ENCODE data around the gene NOX5. TPM values are rescaled to one million over a fixed set of nuclear protein-coding genes. Genes with fewer than 3 reads are reported as not detected.
"Not testable (repeated sequence)": the region's sequence is repeated elsewhere in the genome, so short reads cannot be mapped to it uniquely, and the experiment has no call there.

NOX5 gene
- total RNA-seq, result 0.17 and 0.75 TPM in 2 replicates

- TF ChIP-seq CTCF (IDR thresholded peaks at IDR 0.05; ENCODE audit: insufficient read depth, low read length, poor library complexity, severe bottlenecking), result no peak
- Histone ChIP-seq H3K27me3 (ENCODE audit: control insufficient read depth, insufficient read depth, low read length) (no peaks in the 10 kb centered on the region), H3K4me3 (ENCODE audit: low read depth, low read length) (no peak within 1 kb of the TSS), H3K36me3 (ENCODE audit: control insufficient read depth, insufficient read depth, low read length) (no peaks in the 10 kb centered on the region)
- no peak for DNase-seq (ENCODE audit: low read depth)
These were observed at the start of gene NOX5 for GRCh38 chr15:69014454-69014853. Gene NOX5, plus strand, starts transcription at chr15:69014695. Its CDS starts 41 bp downstream, at chr15:69014736.

- TF ChIP-seq CTCF (IDR thresholded peaks at IDR 0.05; ENCODE audit: insufficient read depth, low read length, poor library complexity, severe bottlenecking), result no peak
- no peak for DNase-seq (ENCODE audit: low read depth)
These were observed 47.5 kb upstream of the NOX5 start for GRCh38 chr15:68966996-68967395.

GRCh38 chr15:68967948-68968347 is 46.5 kb upstream of the NOX5 start:
- TF ChIP-seq CTCF (IDR thresholded peaks at IDR 0.05; ENCODE audit: insufficient read depth, low read length, poor library complexity, severe bottlenecking), result no peak
- Histone ChIP-seq H3K4me3 (ENCODE audit: low read depth, low read length) (no peak overlapping the region), H3K36me3 (ENCODE audit: control insufficient read depth, insufficient read depth, low read length) (no peaks in the 10 kb centered on the region)

More at GRCh38 chr15:68966996-68967395, 47.5 kb upstream of the NOX5 start:
- H3K36me3 ChIP-seq (ENCODE audit: control insufficient read depth, insufficient read depth, low read length), result no peaks in the 10 kb centered on the region
- no peak overlapping the region for H3K4me3 ChIP-seq (ENCODE audit: low read depth, low read length)
- no peaks in the 10 kb centered on the region for H3K27me3 ChIP-seq (ENCODE audit: control insufficient read depth, insufficient read depth, low read length)

GRCh38 chr15:68969298-68969697 is 45.2 kb upstream of the NOX5 start:
- H3K27me3 ChIP-seq (ENCODE audit: control insufficient read depth, insufficient read depth, low read length), result no peaks in the 10 kb centered on the region
- no peak overlapping the region for H3K4me3 ChIP-seq (ENCODE audit: low read depth, low read length)
- no peak for DNase-seq (ENCODE audit: low read depth)
- no peak for TF ChIP-seq CTCF (IDR thresholded peaks at IDR 0.05; ENCODE audit: insufficient read depth, low read length, poor library complexity, severe bottlenecking)
- no peaks in the 10 kb centered on the region for H3K36me3 ChIP-seq (ENCODE audit: control insufficient read depth, insufficient read depth, low read length)

More at GRCh38 chr15:68967948-68968347, 46.5 kb upstream of the NOX5 start:
- no peaks in the 10 kb centered on the region for H3K27me3 ChIP-seq (ENCODE audit: control insufficient read depth, insufficient read depth, low read length)
- no peak for DNase-seq (ENCODE audit: low read depth)

GRCh38 chr15:68972201-68973065 is 42.1 kb upstream of the NOX5 start:
- no peaks in the 10 kb centered on the region for H3K27me3 ChIP-seq (ENCODE audit: control insufficient read depth, insufficient read depth, low read length)
- H3K36me3 ChIP-seq (ENCODE audit: control insufficient read depth, insufficient read depth, low read length), result no peaks in the 10 kb centered on the region
- no peak for DNase-seq (ENCODE audit: low read depth)
- TF ChIP-seq CTCF (IDR thresholded peaks at IDR 0.05; ENCODE audit: insufficient read depth, low read length, poor library complexity, severe bottlenecking), result no peak
- no peak overlapping the region for H3K4me3 ChIP-seq (ENCODE audit: low read depth, low read length)

- DNase-seq (ENCODE audit: low read depth), result not testable (repeated sequence)
These were observed 38.8 kb upstream of the NOX5 start for GRCh38 chr15:68975651-68976160.

GRCh38 chr15:68977426-68977825 is 37.1 kb upstream of the NOX5 start:
- H3K4me3 ChIP-seq (ENCODE audit: low read depth, low read length); DNase-seq (ENCODE audit: low read depth); H3K27me3 ChIP-seq (ENCODE audit: control insufficient read depth, insufficient read depth, low read length); H3K36me3 ChIP-seq (ENCODE audit: control insufficient read depth, insufficient read depth, low read length): not testable (repeated sequence)

More at GRCh38 chr15:68975651-68976160, 38.8 kb upstream of the NOX5 start:
- H3K27me3 ChIP-seq (ENCODE audit: control insufficient read depth, insufficient read depth, low read length); H3K4me3 ChIP-seq (ENCODE audit: low read depth, low read length); H3K36me3 ChIP-seq (ENCODE audit: control insufficient read depth, insufficient read depth, low read length): not testable (repeated sequence)

Data from kidney epithelial cell (primary cell).